ENCODE results near the gene GNAI3.
A peak's percentile ranks its signal among the peaks of the same experiment; 100 is the strongest.

Gene GNAI3

GRCh38 chr1:109644670-109645069 is 96.3 kb downstream of the GNAI3 start:
- POLR2A ChIA-PET (ENCODE audit: low non-redundant PET): no interaction called here
- CTCF ChIA-PET: interaction anchor here (0.7 kb wide), 1 partner anchor 120 kb away, joined by 3 read pairs; no protein-coding TSS in a partner anchor
- no peak overlapping the region for H3K27ac ChIP-seq
- DNase-seq (ENCODE audit: low spot score): no peak
- TF ChIP-seq CTCF (conservative IDR thresholded peaks at IDR 0.05; ENCODE audit: low read depth): no peak

GRCh38 chr1:109649491-109649914 is 101.1 kb downstream of the GNAI3 start:
- ChIA-PET CTCF (interaction anchor here (0.6 to 5.1 kb wide), 10 partner anchors 9 to 335 kb away, joined by 3 to 37 read pairs (median 4); partner anchors contain the start of genes AHCYL1 and GNAI3), POLR2A (ENCODE audit: low non-redundant PET) (no interaction called here)
- peak; percentile 57 for TF ChIP-seq CTCF (conservative IDR thresholded peaks at IDR 0.05; ENCODE audit: low read depth)
- no peak for DNase-seq (ENCODE audit: low spot score)
- no peak overlapping the region for H3K27ac ChIP-seq

- no peak for DNase-seq (ENCODE audit: low spot score)
- ChIA-PET POLR2A (ENCODE audit: low non-redundant PET) (no interaction called here), CTCF (interaction anchor here (0.9 to 5.1 kb wide), 2 partner anchors 10 to 71 kb away, joined by 3 to 37 read pairs; no protein-coding TSS in a partner anchor)
- TF ChIP-seq CTCF (conservative IDR thresholded peaks at IDR 0.05; ENCODE audit: low read depth): no peak
- H3K27ac ChIP-seq: no peak overlapping the region
Observed at GRCh38 chr1:109650609-109651008, 102.2 kb downstream of the GNAI3 start.

- ChIA-PET CTCF (interaction anchor here (0.8 to 5.1 kb wide), 4 partner anchors 12 to 359 kb away, joined by 3 to 37 read pairs (median 4); no protein-coding TSS in a partner anchor), POLR2A (ENCODE audit: low non-redundant PET) (no interaction called here)
- no peak for DNase-seq (ENCODE audit: low spot score)
Observed at GRCh38 chr1:109652402-109652801, 104.0 kb downstream of the GNAI3 start.

GRCh38 chr1:109653306-109653705 is 104.9 kb downstream of the GNAI3 start:
- DNase-seq (ENCODE audit: low spot score): no peak
- ChIA-PET CTCF (interaction anchor here (0.5 to 5.1 kb wide), 3 partner anchors 13 to 328 kb away, joined by 3 to 37 read pairs (median 5); no protein-coding TSS in a partner anchor), POLR2A (ENCODE audit: low non-redundant PET) (no interaction called here)
- no peak for TF ChIP-seq CTCF (conservative IDR thresholded peaks at IDR 0.05; ENCODE audit: low read depth)
- H3K27ac ChIP-seq: no peak overlapping the region

More at GRCh38 chr1:109652402-109652801, 104.0 kb downstream of the GNAI3 start:
- no peak overlapping the region for H3K27ac ChIP-seq
- no peak for TF ChIP-seq CTCF (conservative IDR thresholded peaks at IDR 0.05; ENCODE audit: low read depth)

GRCh38 chr1:109654519-109654918 is 106.1 kb downstream of the GNAI3 start:
- ChIA-PET CTCF (interaction anchor here (0.6 kb wide), 1 partner anchor 98 kb away, joined by 3 read pairs; no protein-coding TSS in a partner anchor), POLR2A (ENCODE audit: low non-redundant PET) (no interaction called here)
- no peak overlapping the region for H3K27ac ChIP-seq
- no peak for TF ChIP-seq CTCF (conservative IDR thresholded peaks at IDR 0.05; ENCODE audit: low read depth)
- DNase-seq (ENCODE audit: low spot score): no peak
